Liver (tissue), 9 donors: Measurements from ENCODE around the gene TBC1D9. TPM values are rescaled to one million over a fixed set of nuclear protein-coding genes. Genes with fewer than 3 reads are reported as not detected.

Experiments
- DNase-seq: peaks from one replicate; pipeline ENCODE4 v3.0.0-alpha.2; 2017; ENCODE audit warnings: low spot score
- H3K27ac ChIP-seq, 2 donors: one replicate each; pipeline ENCODE4 v1.7.0; 2013; ENCODE audit warnings: inconsistent platforms in 2 of 2, low read length in 2 of 2, control low read depth in 1 of 2, low read depth in 1 of 2, mild to moderate bottlenecking in 1 of 2
- H3K27me3 ChIP-seq, 4 donors: one replicate each; pipeline versions ENCODE4 v1.6.1 to v1.7.0; 2013; ENCODE audit warnings: low read length in 3 of 4, inconsistent platforms in 1 of 4, mild to moderate bottlenecking in 1 of 4, moderate library complexity in 1 of 4; ENCODE audit not compliant: control insufficient read depth in 4 of 4, insufficient read depth in 4 of 4
- H3K36me3 ChIP-seq, 4 donors: one replicate each; pipeline versions ENCODE4 v1.6.1 to v1.7.0; 2013; ENCODE audit warnings: low read length in 3 of 4, mild to moderate bottlenecking in 3 of 4, low read depth in 1 of 4, moderate library complexity in 1 of 4; ENCODE audit not compliant: control insufficient read depth in 4 of 4, insufficient read depth in 3 of 4
- H3K4me1 ChIP-seq, 4 donors: one replicate each; pipeline versions ENCODE4 v1.6.1 to v1.7.0; 2013; ENCODE audit warnings: low read length in 3 of 4, mild to moderate bottlenecking in 3 of 4, moderate library complexity in 1 of 4; ENCODE audit not compliant: control insufficient read depth in 4 of 4, insufficient read depth in 4 of 4
- H3K4me3 ChIP-seq, 3 donors: one replicate each; pipeline versions ENCODE4 v1.6.1 to v1.7.0; 2013; ENCODE audit warnings: low read length in 3 of 3, control low read depth in 1 of 3, low read depth in 1 of 3, mild to moderate bottlenecking in 1 of 3
- H3K9ac ChIP-seq, 2 donors: one replicate each; pipeline ENCODE4 v1.7.0; 2013; ENCODE audit warnings: low read length in 2 of 2, mild to moderate bottlenecking in 2 of 2, moderate library complexity in 2 of 2, control low read depth in 1 of 2, low read depth in 1 of 2
- H3K9me3 ChIP-seq, 4 donors: one replicate each; pipeline versions ENCODE4 v1.6.1 to v1.7.0; 2013; ENCODE audit warnings: low read length in 3 of 4; ENCODE audit not compliant: control insufficient read depth in 4 of 4
- CTCF ChIP-seq: fragments of 150-350 bp; IDR thresholded peaks from 2 replicates; pipeline ENCODE4 v1.5.1; 2017; ENCODE audit warnings: improper control_type of control experiment, low read depth, low read length; ENCODE audit not compliant: missing input control
- EGR1 ChIP-seq, 2 donors: IDR thresholded peaks; 2 replicates each; pipeline ENCODE4 v1.6.1; 2016 to 2018; ENCODE audit warnings: antibody characterized with exemption in 2 of 2, low read depth in 2 of 2
- FOXA1 ChIP-seq: IDR thresholded peaks from 2 replicates; pipeline ENCODE4 v1.6.1; 2016; ENCODE audit warnings: antibody characterized with exemption
- FOXA2 ChIP-seq: IDR thresholded peaks from 2 replicates; pipeline ENCODE4 v1.6.1; 2016; ENCODE audit warnings: antibody characterized with exemption
- GABPA ChIP-seq, 2 donors: IDR thresholded peaks in 1 of 2; conservative IDR thresholded peaks in 1 of 2; 2 replicates each; pipeline ENCODE4 v1.6.1; 2016; ENCODE audit warnings: antibody characterized with exemption in 2 of 2, mild to moderate bottlenecking in 1 of 2, moderate library complexity in 1 of 2
- HNF4A ChIP-seq, 2 donors: conservative IDR thresholded peaks; 2 replicates each; pipeline ENCODE4 v1.6.1; 2016; ENCODE audit warnings: antibody characterized with exemption in 2 of 2, mild to moderate bottlenecking in 2 of 2
- HNF4G ChIP-seq: IDR thresholded peaks from 2 replicates; pipeline ENCODE4 v1.6.1; 2016; ENCODE audit warnings: antibody characterized with exemption
- JUND ChIP-seq, 2 donors: IDR thresholded peaks; 2 replicates each; pipeline ENCODE4 v1.6.1; 2016; ENCODE audit warnings: antibody characterized with exemption in 2 of 2
- NR2F2 ChIP-seq: IDR thresholded peaks from 2 replicates; pipeline ENCODE4 v1.6.1; 2016; ENCODE audit warnings: antibody characterized with exemption
- RAD21 ChIP-seq, 2 donors: IDR thresholded peaks; 2 replicates each; pipeline ENCODE4 v1.6.1; 2016; ENCODE audit warnings: antibody characterized with exemption in 2 of 2, mild to moderate bottlenecking in 2 of 2
- RXRA ChIP-seq, 2 donors: IDR thresholded peaks; 2 replicates each; pipeline ENCODE4 v1.6.1; 2017 to 2018; ENCODE audit warnings: antibody characterized with exemption in 2 of 2, mild to moderate bottlenecking in 1 of 2
- SP1 ChIP-seq: IDR thresholded peaks from 2 replicates; pipeline ENCODE4 v1.6.1; 2018; ENCODE audit warnings: antibody characterized with exemption, mild to moderate bottlenecking
- TAF1 ChIP-seq: conservative IDR thresholded peaks from 2 replicates; pipeline ENCODE4 v1.6.1; 2016; ENCODE audit warnings: antibody characterized with exemption, mild to moderate bottlenecking
- YY1 ChIP-seq: IDR thresholded peaks from 2 replicates; pipeline ENCODE4 v1.6.1; 2016; ENCODE audit warnings: antibody characterized with exemption, mild to moderate bottlenecking
- ZBTB33 ChIP-seq: IDR thresholded peaks from 2 replicates; pipeline ENCODE4 v1.6.1; 2016; ENCODE audit warnings: antibody characterized with exemption
- WGBS: extraction: QIAGEN DNeasy Blood & Tissue Kit; methylation state at CpG from one replicate; pipeline ENCODE4 v1.1.7; 2013; 5-methylcytosine and 5-hydroxymethylcytosine counted together
- polyA plus RNA-seq, 2 donors: library from polyadenylated mRNA; stranded (reverse) in 1 of 2; unstranded in 1 of 2; fragments of 200-250 nt in 1 of 2; fragments of >200 nt in 1 of 2; fragmentation: Nextera tagmentation in 1 of 2; extraction: Ambion mirVana in 1 of 2; gene quantifications; one replicate each; pipeline versions ENCODE4 v1.2.1 to v1.2.3, GENCODE V29; 2013 to 2015
- total RNA-seq, 2 donors: library from RNA; depleted of rRNA; stranded (reverse); fragments of >200 nt; gene quantifications; one replicate each; pipeline ENCODE4 v1.2.3, GENCODE V29; 2014
- TF ChIP-seq, protein P1 (sequence below): IDR thresholded peaks from 2 replicates; pipeline ENCODE4 v1.6.1; 2016; ENCODE audit warnings: antibody characterized with exemption
- TF ChIP-seq, protein P2 (sequence below): IDR thresholded peaks from 2 replicates; pipeline ENCODE4 v1.6.1; 2016; ENCODE audit warnings: antibody characterized with exemption
- donor health status: healthy.
- donor health status: healthy.
- donor health status: healthy.
- donor health status: healthy.
- donor health status: healthy.

Gene TBC1D9
- total and polyA plus RNA-seq, 4 donors, result 1.4 to 8.5 (median 6.3) TPM

DNA sequence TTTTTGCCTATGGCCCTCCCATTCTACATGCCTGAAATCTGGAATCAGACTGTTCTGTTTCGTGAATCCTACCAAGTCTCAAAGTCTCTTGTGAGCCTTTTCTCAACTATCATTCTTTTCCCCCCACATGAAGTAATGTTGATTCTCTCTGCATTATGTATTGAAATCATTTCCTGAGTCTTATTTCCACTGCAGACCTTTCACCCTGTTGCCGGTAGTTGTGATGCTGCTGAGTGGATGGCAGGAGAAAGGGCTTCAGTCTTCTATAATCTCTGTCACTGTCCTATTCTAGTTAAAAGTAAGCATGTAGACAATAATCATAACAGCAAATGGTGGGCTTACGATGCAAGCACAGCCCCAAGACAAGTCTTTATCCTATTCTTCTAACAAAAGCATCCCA is 75.0 kb downstream of the TBC1D9 start:
- Histone ChIP-seq H3K36me3 (peaks cover 0 to 5% (median 3%) of the 10 kb centered on the region in 4 donors), H3K9me3 (no peaks in the 10 kb centered on the region), H3K4me1 (no peaks in the 10 kb centered on the region), H3K27ac (no peak overlapping the region), H3K9ac (no peak overlapping the region), H3K27me3 (no peaks in the 10 kb centered on the region), H3K4me3 (no peak overlapping the region)
- TF ChIP-seq FOXA2 (no peak), HNF4G (no peak), GABPA (IDR thresholded peaks at IDR 0.05 in 1 of 2, conservative IDR thresholded peaks at IDR 0.05 in 1 of 2) (no peak)
- no peak for DNase-seq
- 90% methylated on average over 3 of the region's 3 CpGs for WGBS

- no peak for TF ChIP-seq EGR1 (IDR thresholded peaks at IDR 0.05; ENCODE audit: low read depth in 2 of 2)
- TF ChIP-seq ZBTB33, result no peak
- TF ChIP-seq GABPA (IDR thresholded peaks at IDR 0.05 in 1 of 2, conservative IDR thresholded peaks at IDR 0.05 in 1 of 2), result no peak
- TF ChIP-seq HNF4A (conservative IDR thresholded peaks at IDR 0.05), result no peak
- TF ChIP-seq SP1, result no peak
- TF ChIP-seq, protein P1, sequence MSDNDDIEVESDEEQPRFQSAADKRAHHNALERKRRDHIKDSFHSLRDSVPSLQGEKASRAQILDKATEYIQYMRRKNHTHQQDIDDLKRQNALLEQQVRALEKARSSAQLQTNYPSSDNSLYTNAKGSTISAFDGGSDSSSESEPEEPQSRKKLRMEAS, result no peak
- TF ChIP-seq YY1, result no peak
- TF ChIP-seq FOXA1, result no peak
- TF ChIP-seq RAD21 (IDR thresholded peaks at IDR 0.05), result no peak
- WGBS, result 95% methylated on average over 1 of the region's 1 CpG
- peaks cover 0 to 5% (median 3%) of the 10 kb centered on the region in 4 donors for H3K36me3 ChIP-seq
Measured at GRCh38 chr4:140680686-140681085, 75.5 kb downstream of the TBC1D9 start.

GRCh38 chr4:140679576-140679975 is 76.6 kb downstream of the TBC1D9 start:
- Histone ChIP-seq H3K27ac (no peak overlapping the region), H3K9me3 (no peaks in the 10 kb centered on the region), H3K9ac (no peak overlapping the region), H3K36me3 (peaks cover 0 to 4% (median 2%) of the 10 kb centered on the region in 4 donors), H3K4me3 (no peak overlapping the region), H3K4me1 (no peaks in the 10 kb centered on the region), H3K27me3 (no peaks in the 10 kb centered on the region)
- 91% methylated on average over 3 of the region's 3 CpGs for WGBS
- DNase-seq, result no peak
- TF ChIP-seq ZBTB33 (no peak), JUND (IDR thresholded peaks at IDR 0.05) (no peak), YY1 (no peak), FOXA1 (no peak), HNF4G (no peak), CTCF (no peak), SP1 (no peak), TAF1 (no peak), RAD21 (IDR thresholded peaks at IDR 0.05) (no peak), FOXA2 (no peak), RXRA (IDR thresholded peaks at IDR 0.05) (no peak), GABPA (IDR thresholded peaks at IDR 0.05 in 1 of 2, conservative IDR thresholded peaks at IDR 0.05 in 1 of 2) (no peak), HNF4A (conservative IDR thresholded peaks at IDR 0.05) (no peak), NR2F2 (no peak), EGR1 (IDR thresholded peaks at IDR 0.05; ENCODE audit: low read depth in 2 of 2) (no peak)
- TF ChIP-seq, protein P1, result no peak
- TF ChIP-seq, protein P2, sequence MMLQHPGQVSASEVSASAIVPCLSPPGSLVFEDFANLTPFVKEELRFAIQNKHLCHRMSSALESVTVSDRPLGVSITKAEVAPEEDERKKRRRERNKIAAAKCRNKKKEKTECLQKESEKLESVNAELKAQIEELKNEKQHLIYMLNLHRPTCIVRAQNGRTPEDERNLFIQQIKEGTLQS, result no peak

More at GRCh38 chr4:140680686-140681085, 75.5 kb downstream of the TBC1D9 start:
- Histone ChIP-seq H3K4me1 (no peaks in the 10 kb centered on the region), H3K27me3 (no peaks in the 10 kb centered on the region), H3K4me3 (no peak overlapping the region), H3K9ac (no peak overlapping the region), H3K27ac (no peak overlapping the region), H3K9me3 (no peaks in the 10 kb centered on the region)
- no peak for DNase-seq
